HepG2 (cell line): ENCODE measurements around the gene KRTCAP3. TPM values are rescaled to one million over a fixed set of nuclear protein-coding genes. Genes with fewer than 3 reads are reported as not detected.

Experiments
- CBX5 ChIP-seq: sonication (generic); formaldehyde crosslinking; IDR thresholded peaks from 2 replicates; pipeline ENCODE4 v1.4.0; 2020; ENCODE audit warnings: missing genetic modification reagents, borderline replicate concordance
- CEBPZ ChIP-seq: IDR thresholded peaks from 2 replicates; pipeline ENCODE4 v1.6.1; 2012; ENCODE audit warnings: low read length, improper control_type of control experiment
- GFI1 ChIP-seq: sonication (generic); formaldehyde crosslinking; IDR thresholded peaks from 2 replicates; pipeline ENCODE4 v1.5.0; 2020; ENCODE audit warnings: missing genetic modification reagents, mild to moderate bottlenecking, borderline replicate concordance
- JUN ChIP-seq: sonication (generic); formaldehyde crosslinking; IDR thresholded peaks from 2 replicates; pipeline ENCODE4 v1.4.0; 2020; ENCODE audit warnings: mild to moderate bottlenecking, missing genetic modification reagents
- JUND ChIP-seq: sonication (generic); formaldehyde crosslinking; IDR thresholded peaks from 2 replicates; pipeline ENCODE4 v1.8.0; 2022; ENCODE audit warnings: mild to moderate bottlenecking, missing genetic modification reagents
- KDM4B ChIP-seq: sonication (generic); formaldehyde crosslinking; IDR thresholded peaks from 2 replicates; pipeline ENCODE4 v1.4.0; 2020; ENCODE audit warnings: missing genetic modification reagents
- MAZ ChIP-seq, 2 experiments: sonication (generic) in 1 of 2; formaldehyde crosslinking in 1 of 2; IDR thresholded peaks; 2 replicates each; pipeline versions ENCODE4 v1.5.0 to v1.6.1; 2012 to 2020; ENCODE audit warnings: low read depth in 2 of 2, mild to moderate bottlenecking in 2 of 2, borderline replicate concordance in 1 of 2, improper control_type of control experiment in 1 of 2, low read length in 1 of 2, missing genetic modification reagents in 1 of 2, moderate library complexity in 1 of 2
- PHF21A ChIP-seq: sonication (generic); formaldehyde crosslinking; IDR thresholded peaks from 2 replicates; pipeline ENCODE4 v1.5.0; 2020; ENCODE audit warnings: mild to moderate bottlenecking, missing genetic modification reagents
- RBM22 ChIP-seq: fragments of 200-400 bp; formaldehyde crosslinking; optimal IDR thresholded peaks from 2 replicates; pipeline ENCODE3; 2017; ENCODE audit warnings: mild to moderate bottlenecking, low read length, moderate library complexity
- SALL1 ChIP-seq: sonication (generic); formaldehyde crosslinking; IDR thresholded peaks from 2 replicates; pipeline ENCODE4 v1.8.0; 2022; ENCODE audit warnings: mild to moderate bottlenecking, missing genetic modification reagents
- SRSF4 ChIP-seq: fragments of 200-400 bp; formaldehyde crosslinking; IDR thresholded peaks from one replicate; pipeline ENCODE4 v1.6.1; 2018; ENCODE audit warnings: mild to moderate bottlenecking, low read depth, low read length, moderate library complexity; ENCODE audit not compliant: poor library complexity, severe bottlenecking
- TBP ChIP-seq: sonication (generic); formaldehyde crosslinking; IDR thresholded peaks from 2 replicates; pipeline ENCODE4 v1.5.0; 2020; ENCODE audit warnings: missing genetic modification reagents
- ZNF256 ChIP-seq: sonication (generic); formaldehyde crosslinking; conservative IDR thresholded peaks from 2 replicates; pipeline ENCODE4 v1.4.0; 2020; ENCODE audit warnings: missing genetic modification reagents
- ZNF281 ChIP-seq: sonication (generic); formaldehyde crosslinking; IDR thresholded peaks from 2 replicates; pipeline ENCODE4 v1.4.0; 2020; ENCODE audit warnings: missing genetic modification reagents, borderline replicate concordance
- ZNF558 ChIP-seq: sonication (generic); formaldehyde crosslinking; IDR thresholded peaks from 2 replicates; pipeline ENCODE4 v1.9.0; 2022; ENCODE audit warnings: mild to moderate bottlenecking, missing genetic modification reagents, borderline replicate concordance
- ZNF572 ChIP-seq: sonication (generic); formaldehyde crosslinking; IDR thresholded peaks from 2 replicates; pipeline ENCODE4 v1.5.1; 2020; ENCODE audit warnings: mild to moderate bottlenecking, missing genetic modification reagents
- polyA plus RNA-seq, 8 experiments: library from polyadenylated mRNA; depleted of rRNA in 3 of 8; stranded (reverse) in 7 of 8; unstranded in 1 of 8; fragments of >200 nt; fragmentation: Illumina TruSeq in 4 of 8; extraction: Trizol in 4 of 8; gene quantifications; 2 replicates each; pipeline versions ENCODE4 v1.2.1 to v1.2.3, GENCODE V29; 2011 to 2016; ENCODE audit warnings: low read depth in 4 of 8, missing spikeins in 1 of 8, mixed read lengths in 1 of 8; ENCODE audit not compliant: insufficient read depth in 1 of 8
- total RNA-seq, 5 experiments: library from RNA; depleted of rRNA; stranded (reverse); fragments of >200 nt; fragmentation: Illumina TruSeq; extraction: Trizol; gene quantifications; 2 replicates each; pipeline ENCODE4 v1.2.3, GENCODE V29; 2016; ENCODE audit warnings: low read depth in 1 of 5
- TF ChIP-seq, protein P1 (sequence below): sonication (generic); formaldehyde crosslinking; conservative IDR thresholded peaks from 2 replicates; pipeline ENCODE4 v1.4.0; 2020; ENCODE audit warnings: missing genetic modification reagents
- TF ChIP-seq, protein P2 (sequence below): IDR thresholded peaks from 2 replicates; pipeline ENCODE4 v1.6.1; 2012; ENCODE audit warnings: low read depth, low read length, improper control_type of control experiment

KRTCAP3 gene
- total and polyA plus RNA-seq, 2 of the 13 experiments (the other 11 are each of a cell fraction or from before 2014, with no cell fraction given), result 2.1 to 4.5 TPM

DNA sequence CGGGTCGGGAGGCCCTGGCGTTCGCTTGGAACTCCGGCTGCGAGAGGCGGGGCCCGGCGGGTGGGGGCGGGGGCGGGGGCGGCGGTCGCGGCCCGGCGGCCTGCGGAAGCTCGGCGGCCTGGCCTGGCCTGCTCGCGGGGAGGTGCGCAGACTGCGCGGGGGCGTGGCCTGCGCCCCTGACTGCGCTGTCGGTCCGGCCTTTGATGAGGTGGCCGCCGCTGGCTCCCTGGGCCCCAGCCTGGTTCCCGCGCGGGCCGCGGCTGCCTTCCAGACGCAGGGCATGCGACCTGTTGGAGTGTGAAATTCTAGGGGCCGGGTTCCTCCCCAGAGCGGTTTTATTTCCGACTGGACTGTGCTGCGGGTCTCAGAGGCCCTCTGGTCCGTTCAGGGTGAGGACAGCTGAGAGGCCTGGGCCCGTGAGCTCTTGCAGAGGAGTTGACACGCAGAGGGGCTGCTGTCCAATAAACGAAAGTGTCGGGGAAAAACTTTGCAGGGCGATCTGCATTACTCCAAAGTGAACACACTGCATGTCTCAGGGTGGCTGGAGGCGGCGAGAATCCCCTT, 13.1 kb upstream of the KRTCAP3 start (continued):
- TF ChIP-seq ZNF281 (CRISPR knock-in tag) (no peak), ZNF572 (CRISPR knock-in tag) (0 out of 2 replicates have a peak, but pooled peaks have one; percentile 57), CBX5 (CRISPR knock-in tag) (no peak), SRSF4 (no peak), SALL1 (CRISPR knock-in tag) (peak; percentile 77; the same call in 1 of the 2 replicates), ZNF256 (CRISPR knock-in tag) (no peak), PHF21A (CRISPR knock-in tag) (no peak), CEBPZ (no peak), JUN (CRISPR knock-in tag) (peak; percentile 61; the same call in 1 of the 2 replicates), MAZ (IDR thresholded peaks at IDR 0.05; ENCODE audit: borderline replicate concordance, low read depth, low read length) (no peak), MAZ (CRISPR knock-in tag; IDR thresholded peaks at IDR 0.05; ENCODE audit: low read depth) (peak; percentile 75; the same call in 1 of the 2 replicates), TBP (peak; percentile 47; the same call in 1 of the 2 replicates), GFI1 (0 out of 2 replicates have a peak, but pooled peaks have one; percentile 67), ZNF558 (no peak), KDM4B (CRISPR knock-in tag) (no peak), JUND (CRISPR knock-in tag) (no peak), RBM22 (no peak)
- TF ChIP-seq, protein P1, sequence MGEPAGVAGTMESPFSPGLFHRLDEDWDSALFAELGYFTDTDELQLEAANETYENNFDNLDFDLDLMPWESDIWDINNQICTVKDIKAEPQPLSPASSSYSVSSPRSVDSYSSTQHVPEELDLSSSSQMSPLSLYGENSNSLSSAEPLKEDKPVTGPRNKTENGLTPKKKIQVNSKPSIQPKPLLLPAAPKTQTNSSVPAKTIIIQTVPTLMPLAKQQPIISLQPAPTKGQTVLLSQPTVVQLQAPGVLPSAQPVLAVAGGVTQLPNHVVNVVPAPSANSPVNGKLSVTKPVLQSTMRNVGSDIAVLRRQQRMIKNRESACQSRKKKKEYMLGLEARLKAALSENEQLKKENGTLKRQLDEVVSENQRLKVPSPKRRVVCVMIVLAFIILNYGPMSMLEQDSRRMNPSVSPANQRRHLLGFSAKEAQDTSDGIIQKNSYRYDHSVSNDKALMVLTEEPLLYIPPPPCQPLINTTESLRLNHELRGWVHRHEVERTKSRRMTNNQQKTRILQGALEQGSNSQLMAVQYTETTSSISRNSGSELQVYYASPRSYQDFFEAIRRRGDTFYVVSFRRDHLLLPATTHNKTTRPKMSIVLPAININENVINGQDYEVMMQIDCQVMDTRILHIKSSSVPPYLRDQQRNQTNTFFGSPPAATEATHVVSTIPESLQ, result no peak
- TF ChIP-seq, protein P2, sequence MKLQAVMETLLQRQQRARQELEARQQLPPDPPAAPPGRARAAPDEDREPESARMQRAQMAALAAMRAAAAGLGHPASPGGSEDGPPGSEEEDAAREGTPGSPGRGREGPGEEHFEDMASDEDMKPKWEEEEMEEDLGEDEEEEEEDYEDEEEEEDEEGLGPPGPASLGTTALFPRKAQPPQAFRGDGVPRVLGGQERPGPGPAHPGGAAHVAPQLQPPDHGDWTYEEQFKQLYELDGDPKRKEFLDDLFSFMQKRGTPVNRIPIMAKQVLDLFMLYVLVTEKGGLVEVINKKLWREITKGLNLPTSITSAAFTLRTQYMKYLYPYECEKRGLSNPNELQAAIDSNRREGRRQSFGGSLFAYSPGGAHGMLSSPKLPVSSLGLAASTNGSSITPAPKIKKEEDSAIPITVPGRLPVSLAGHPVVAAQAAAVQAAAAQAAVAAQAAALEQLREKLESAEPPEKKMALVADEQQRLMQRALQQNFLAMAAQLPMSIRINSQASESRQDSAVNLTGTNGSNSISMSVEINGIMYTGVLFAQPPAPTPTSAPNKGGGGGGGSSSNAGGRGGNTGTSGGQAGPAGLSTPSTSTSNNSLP, result no peak
